T-helper 17 cell (primary cell): ENCODE results near the gene CCT3. TPM values are rescaled to one million over a fixed set of nuclear protein-coding genes. Genes with fewer than 3 reads are reported as not detected.
"Not testable (repeated sequence)": the region's sequence is repeated elsewhere in the genome, so short reads cannot be mapped to it uniquely, and the experiment has no call there.

Experiments
- ATAC-seq: fragments of 150-1000 bp; cut with Tn5 transposase; 2 replicates; pipeline ENCODE4 v1.10.0; 2021; ENCODE audit warnings: mild to moderate bottlenecking, moderate library complexity
- DNase-seq, 3 donors: peaks; one replicate each; pipeline versions ENCODE4 v3.0.0 to v3.0.0-alpha.2; 2020 to 2021
- H3K9me3 ChIP-seq: one replicate; pipeline ENCODE4 v1.7.0; 2013; ENCODE audit warnings: low read length, mild to moderate bottlenecking; ENCODE audit not compliant: control insufficient read depth, poor library complexity, severe bottlenecking
- H3K27ac Mint-ChIP-seq: one replicate; pipeline ENCODE4 v1.8.0; 2022; ENCODE audit warnings: mild to moderate bottlenecking, moderate library complexity, mixed read lengths
- H3K27me3 Mint-ChIP-seq: one replicate; pipeline ENCODE4 v1.8.0; 2022; ENCODE audit warnings: mixed read lengths
- H3K36me3 Mint-ChIP-seq: one replicate; pipeline ENCODE4 v1.8.0; 2022; ENCODE audit warnings: low read depth, mixed read lengths
- H3K4me1 Mint-ChIP-seq: one replicate; pipeline ENCODE4 v1.8.0; 2022; ENCODE audit warnings: mild to moderate bottlenecking, mixed read lengths
- H3K4me3 Mint-ChIP-seq: one replicate; pipeline ENCODE4 v1.8.0; 2022; ENCODE audit warnings: mild to moderate bottlenecking, moderate library complexity, mixed read lengths
- total RNA-seq, 4 donors: library from RNA in 2 of 4; stranded (reverse) in 2 of 4; gene quantifications; one replicate each; pipeline ENCODE4 v1.2.3 and lab custom pipeline; 2022 to 2026

Gene CCT3
- total RNA-seq, 2 donors from 2014 or later, result 75.3 to 77.6 TPM

DNA sequence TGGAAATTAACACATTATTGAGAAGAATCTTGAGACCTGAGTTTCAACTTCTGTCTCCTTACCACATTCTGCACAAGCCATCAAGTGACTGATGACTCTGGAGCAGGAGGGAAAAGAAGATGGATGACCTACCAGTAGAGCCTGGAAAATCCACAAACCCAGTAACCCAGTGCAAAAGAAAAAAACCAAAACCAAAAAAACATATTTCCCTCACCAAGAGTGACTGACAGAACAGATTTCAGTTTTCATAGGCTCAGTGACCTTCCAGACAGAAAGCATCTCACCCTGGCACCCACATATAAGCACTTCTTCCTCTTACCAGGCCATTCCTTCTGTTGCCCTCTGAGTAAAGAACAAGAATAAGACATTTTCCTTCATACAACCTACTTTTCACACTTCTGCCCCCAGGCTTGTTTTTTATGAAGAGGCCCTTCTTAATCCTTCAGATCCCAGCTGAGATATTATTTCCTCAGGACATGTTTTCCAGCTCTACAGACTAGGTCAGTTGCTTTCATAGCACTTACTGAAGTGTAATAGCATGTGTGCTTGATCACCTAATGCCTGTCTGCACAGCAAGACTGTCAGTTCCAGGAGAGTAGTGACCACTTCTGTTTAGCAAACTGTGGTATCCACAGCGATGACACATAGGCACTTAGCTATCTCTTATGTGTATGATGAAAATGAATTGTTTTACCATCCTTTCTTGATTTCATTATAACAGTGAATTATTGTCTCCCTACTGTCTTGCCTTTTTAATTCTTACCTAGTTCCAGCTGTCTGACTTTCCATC is 4.3 kb upstream of the CCT3 start:
- no peak for ATAC-seq
- H3K4me1 Mint-ChIP-seq, result peaks cover 4% of the 10 kb centered on the region
- H3K9me3 ChIP-seq, result no peaks in the 10 kb centered on the region
- H3K4me3 Mint-ChIP-seq, result no peak overlapping the region
- DNase-seq, result no peak
- peaks cover 2% of the 10 kb centered on the region for H3K36me3 Mint-ChIP-seq
- H3K27ac Mint-ChIP-seq, result no peak overlapping the region
- peaks cover 30% of the 10 kb centered on the region for H3K27me3 Mint-ChIP-seq

DNA sequence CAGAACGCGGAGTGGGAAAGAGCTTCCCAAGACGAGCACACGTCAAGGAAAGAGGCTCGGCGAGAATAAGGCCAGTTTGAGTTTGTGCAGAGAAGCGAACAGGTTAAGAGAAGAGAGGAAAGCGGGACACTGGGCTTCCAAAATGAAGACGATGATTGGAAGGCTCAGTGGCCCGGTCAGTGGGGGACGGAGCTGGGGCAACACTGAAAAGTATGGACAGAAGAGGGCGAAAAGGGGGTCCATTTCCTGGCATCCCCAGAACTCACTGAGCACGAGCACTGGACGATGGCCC is 258 bp downstream of the CCT3 start:
- Mint-ChIP-seq H3K4me1 (peaks cover 22% of the 10 kb centered on the region), H3K36me3 (peaks cover 2% of the 10 kb centered on the region), H3K4me3 (peak overlapping the region; percentile 97), H3K27me3 (peaks cover 1% of the 10 kb centered on the region), H3K27ac (peak overlapping the region; percentile 96)
- no peaks in the 10 kb centered on the region for H3K9me3 ChIP-seq
- DNase-seq (no peak), ATAC-seq (no peak)

DNA sequence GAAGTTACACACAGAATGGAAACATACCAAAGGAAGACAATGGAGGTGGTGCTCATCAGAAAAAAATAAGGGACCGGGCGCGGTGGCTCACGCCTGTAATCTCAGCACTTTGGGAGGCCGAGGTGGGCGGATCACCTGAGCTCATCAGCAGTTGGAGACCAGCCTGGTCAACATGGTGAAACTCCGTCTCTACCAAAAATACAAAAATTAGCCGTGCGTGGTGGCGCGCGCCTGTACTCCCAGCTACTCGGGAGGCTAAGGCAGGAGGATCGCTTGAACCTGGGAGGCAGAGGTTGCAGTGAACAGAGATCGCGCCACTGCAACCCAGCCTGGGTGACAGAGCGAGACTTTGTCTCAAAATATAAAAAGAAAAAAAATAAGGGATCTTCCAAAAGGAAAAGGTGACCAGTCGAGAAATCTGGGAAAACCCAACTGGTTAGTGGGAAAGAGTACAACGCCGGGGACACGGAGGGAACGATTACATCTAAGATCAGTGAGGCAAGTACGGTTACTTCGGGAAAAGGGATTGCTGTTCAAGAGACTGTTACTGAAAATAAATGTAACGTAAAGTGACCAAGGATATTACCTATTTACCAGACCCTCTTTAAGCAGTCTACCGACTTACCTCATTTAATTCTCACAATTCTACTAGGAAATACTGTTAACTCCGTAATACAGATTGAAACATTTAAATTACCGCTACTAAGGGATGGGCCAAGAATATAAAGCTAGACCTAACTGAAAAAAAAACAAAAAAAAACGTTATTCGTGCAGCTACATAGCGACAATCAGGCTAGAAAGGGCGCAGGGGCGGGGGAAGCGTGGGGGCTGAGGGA is 822 bp downstream of the CCT3 start:
- DNase-seq, result no peak
- Mint-ChIP-seq H3K36me3 (no peaks in the 10 kb centered on the region), H3K27ac (peak overlapping the region; percentile 96), H3K4me1 (peaks cover 22% of the 10 kb centered on the region), H3K4me3 (peak overlapping the region; percentile 97), H3K27me3 (no peaks in the 10 kb centered on the region)
- H3K9me3 ChIP-seq, result no peaks in the 10 kb centered on the region
- ATAC-seq, result no peak

DNA sequence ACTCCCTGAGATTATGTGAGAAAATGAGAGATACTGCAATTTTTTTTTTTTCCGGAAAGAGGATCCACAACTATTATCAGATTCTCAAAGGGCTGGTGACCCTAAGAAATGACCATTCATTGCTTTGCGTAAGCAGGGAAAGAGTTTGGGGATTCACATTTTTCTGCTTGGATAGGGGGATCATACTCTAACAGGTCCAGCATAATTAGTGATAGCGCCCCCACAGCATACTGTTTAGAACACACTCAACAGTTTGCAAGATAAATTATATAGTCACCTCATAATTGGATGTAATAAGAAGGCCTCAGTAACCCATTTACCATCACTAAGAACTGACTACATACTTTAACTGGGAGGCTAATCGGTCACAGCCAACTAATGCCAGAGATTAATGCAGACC is 1.9 kb downstream of the CCT3 start:
- H3K9me3 ChIP-seq, result no peaks in the 10 kb centered on the region
- ATAC-seq (no peak), DNase-seq (no peak)
- peak overlapping the region; percentile 96 for H3K27ac Mint-ChIP-seq
- peak overlapping the region; percentile 97 for H3K4me3 Mint-ChIP-seq
- no peaks in the 10 kb centered on the region for H3K36me3 Mint-ChIP-seq
- no peaks in the 10 kb centered on the region for H3K27me3 Mint-ChIP-seq
- H3K4me1 Mint-ChIP-seq, result peaks cover 22% of the 10 kb centered on the region

DNA sequence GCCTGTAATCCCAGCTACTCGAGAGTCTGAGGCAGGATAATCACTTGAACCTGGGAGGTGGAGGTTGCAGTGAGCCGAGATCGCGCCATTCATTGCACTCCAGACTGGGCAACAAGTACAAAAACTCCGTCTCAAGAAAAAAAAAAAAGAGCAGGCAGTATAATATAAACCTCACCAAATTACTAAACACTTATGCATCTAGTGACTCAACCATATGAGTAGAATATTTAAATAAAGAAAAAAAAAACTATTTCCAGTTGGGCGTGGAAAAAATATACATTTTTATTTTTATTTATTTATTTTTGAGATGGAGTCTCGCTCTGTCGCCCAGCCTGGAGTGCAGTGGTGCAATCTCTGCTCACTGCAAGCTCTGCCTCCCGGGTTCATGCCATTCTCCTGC is 14.9 kb downstream of the CCT3 start:
- H3K36me3 Mint-ChIP-seq, DNase-seq, H3K9me3 ChIP-seq, H3K4me1 Mint-ChIP-seq, H3K4me3 Mint-ChIP-seq, H3K27me3 Mint-ChIP-seq, ATAC-seq, H3K27ac Mint-ChIP-seq: not testable (repeated sequence)

DNA sequence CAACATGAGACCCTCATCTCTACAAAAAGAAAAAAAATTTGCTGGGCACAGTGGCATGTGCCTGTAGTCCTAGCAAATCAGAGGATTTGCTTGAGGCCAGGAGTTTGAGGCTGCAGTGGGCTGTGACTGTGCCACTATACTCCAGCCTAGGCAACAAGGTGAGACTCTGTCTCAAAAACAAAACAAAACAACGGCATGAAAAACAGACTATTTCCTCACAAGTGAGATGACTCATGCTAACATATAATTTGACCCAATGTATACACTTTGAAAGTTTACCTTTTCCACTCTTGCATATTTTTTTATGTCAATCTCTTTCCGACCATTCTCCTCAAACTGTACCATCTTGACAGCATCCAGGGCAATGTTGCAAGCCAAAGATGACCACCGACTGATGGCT is 17.5 kb downstream of the CCT3 start:
- no peak for DNase-seq
- Mint-ChIP-seq H3K27ac (no peak overlapping the region), H3K27me3 (no peaks in the 10 kb centered on the region), H3K4me3 (no peak overlapping the region), H3K4me1 (peaks cover 2% of the 10 kb centered on the region), H3K36me3 (no peaks in the 10 kb centered on the region)
- no peaks in the 10 kb centered on the region for H3K9me3 ChIP-seq
- no peak for ATAC-seq

DNA sequence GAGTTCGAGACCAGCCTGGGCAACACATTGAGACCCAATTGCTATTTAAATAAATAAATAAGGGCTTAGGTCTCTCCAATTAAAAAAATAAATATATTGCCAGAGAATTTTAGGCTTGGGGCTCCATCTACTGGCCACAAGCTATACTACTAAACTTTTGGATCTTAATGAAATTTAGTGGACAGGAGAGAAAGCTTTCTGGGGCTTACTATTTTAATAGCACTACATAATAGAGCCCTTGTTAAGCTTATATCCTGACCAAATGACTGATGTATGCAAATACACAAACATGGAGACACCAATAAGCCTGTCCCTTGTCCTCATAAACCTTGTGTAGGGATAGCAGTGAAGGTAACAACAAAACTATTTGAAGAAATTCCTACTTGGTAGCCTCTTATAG is 18.4 kb downstream of the CCT3 start:
- Mint-ChIP-seq H3K27ac (no peak overlapping the region), H3K36me3 (peaks cover 3% of the 10 kb centered on the region), H3K27me3 (no peaks in the 10 kb centered on the region), H3K4me1 (peaks cover 2% of the 10 kb centered on the region), H3K4me3 (no peak overlapping the region)
- no peaks in the 10 kb centered on the region for H3K9me3 ChIP-seq
- ATAC-seq, result no peak
- peak in 1 of 3 donors; percentile 15 for DNase-seq

DNA sequence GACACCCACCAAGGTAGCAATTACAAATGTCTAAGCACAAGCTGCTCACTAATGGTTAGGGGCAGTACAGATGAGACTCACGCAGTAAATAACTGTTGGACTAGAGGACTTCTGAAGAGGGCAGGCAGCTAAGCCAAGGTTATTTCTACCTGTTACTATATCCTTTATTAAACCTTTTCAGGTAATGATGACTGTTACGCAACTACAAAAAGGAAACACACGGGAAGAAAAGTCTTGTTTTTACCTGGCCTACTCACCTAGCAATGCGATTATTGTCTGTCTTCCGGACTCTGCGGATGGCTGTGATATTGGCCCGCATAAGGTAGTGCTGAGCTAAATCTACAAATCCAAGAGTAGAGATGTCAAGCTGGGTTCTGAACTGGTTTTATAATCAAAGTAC is 21.2 kb downstream of the CCT3 start:
- Mint-ChIP-seq H3K4me3 (no peak overlapping the region), H3K27ac (no peak overlapping the region), H3K27me3 (no peaks in the 10 kb centered on the region), H3K36me3 (peaks cover 9% of the 10 kb centered on the region), H3K4me1 (peaks cover 2% of the 10 kb centered on the region)
- no peak for DNase-seq
- H3K9me3 ChIP-seq, result no peaks in the 10 kb centered on the region
- ATAC-seq, result no peak

DNA sequence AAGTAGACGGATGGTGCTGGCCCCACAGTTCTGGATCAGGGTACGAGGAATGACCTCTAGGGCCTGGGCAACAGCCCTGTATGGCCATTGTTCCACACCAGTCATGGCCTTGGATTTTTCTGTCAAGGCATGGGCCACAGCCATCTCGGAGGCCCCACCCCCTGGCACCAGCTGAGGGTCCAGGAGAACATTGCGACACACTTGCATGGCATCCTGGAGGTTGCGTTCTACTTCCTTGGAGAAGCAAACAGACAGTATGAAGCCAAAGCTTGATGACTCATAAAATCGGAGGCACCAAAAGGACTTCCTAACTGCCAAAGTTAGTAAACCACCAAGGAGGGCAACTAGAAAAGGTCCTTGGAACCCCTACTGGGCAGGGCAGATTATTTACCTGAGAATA is 27.1 kb downstream of the CCT3 start:
- H3K27ac Mint-ChIP-seq, result no peak overlapping the region

DNA sequence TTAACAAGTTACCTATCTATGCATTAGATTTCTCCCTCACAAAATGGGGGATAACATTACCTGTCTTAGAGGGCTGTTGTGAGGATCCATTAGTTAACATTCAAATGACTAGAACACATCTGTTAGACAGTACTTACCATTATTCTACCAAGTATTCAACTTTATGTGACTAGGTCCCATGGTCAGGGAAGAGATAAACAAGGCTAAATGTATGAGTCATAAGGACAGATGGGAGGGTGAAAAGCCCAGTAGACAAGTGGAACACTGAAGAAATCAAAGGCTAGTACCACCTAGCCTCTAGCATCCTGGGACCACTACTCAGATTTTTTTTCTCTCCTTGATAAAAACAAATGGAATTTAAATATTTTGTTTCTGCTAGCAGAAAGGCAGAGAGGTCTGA is 30.0 kb downstream of the CCT3 start:
- peaks cover 3% of the 10 kb centered on the region for H3K36me3 Mint-ChIP-seq
- no peaks in the 10 kb centered on the region for H3K9me3 ChIP-seq
- H3K27me3 Mint-ChIP-seq, result no peaks in the 10 kb centered on the region
- ATAC-seq, result no peak
- H3K4me3 Mint-ChIP-seq, result no peak overlapping the region
- no peak overlapping the region for H3K27ac Mint-ChIP-seq
- no peaks in the 10 kb centered on the region for H3K4me1 Mint-ChIP-seq
- DNase-seq, result no peak

More for the DNA sequence above, 27.1 kb downstream of the CCT3 start:
- H3K36me3 Mint-ChIP-seq, result peaks cover 12% of the 10 kb centered on the region
- DNase-seq (no peak), ATAC-seq (no peak)
- no peaks in the 10 kb centered on the region for H3K27me3 Mint-ChIP-seq
- no peaks in the 10 kb centered on the region for H3K4me1 Mint-ChIP-seq
- H3K9me3 ChIP-seq, result no peaks in the 10 kb centered on the region
- H3K4me3 Mint-ChIP-seq, result no peak overlapping the region

DNA sequence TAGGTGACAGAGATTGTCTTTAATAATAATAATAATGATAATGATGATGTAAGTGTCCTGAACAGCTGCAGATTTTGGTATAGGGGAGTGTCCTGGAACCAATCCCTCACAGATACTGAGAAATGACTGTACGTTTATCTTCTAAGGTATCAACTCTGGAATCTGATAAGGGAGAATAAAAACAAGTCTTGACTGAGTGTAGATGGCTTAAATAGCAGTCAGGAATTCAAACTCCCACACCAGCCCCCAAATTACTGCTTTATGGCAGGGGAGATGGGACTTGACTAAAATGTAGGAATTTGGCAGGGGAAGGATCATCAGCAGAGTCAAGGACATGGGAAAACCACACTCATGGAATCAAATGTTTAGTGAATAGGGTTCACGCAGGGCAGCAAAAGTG is 32.9 kb downstream of the CCT3 start:
- DNase-seq (no peak), ATAC-seq (no peak)
- no peaks in the 10 kb centered on the region for H3K9me3 ChIP-seq
- no peak overlapping the region for H3K27ac Mint-ChIP-seq
- no peaks in the 10 kb centered on the region for H3K4me1 Mint-ChIP-seq
- H3K4me3 Mint-ChIP-seq, result no peak overlapping the region
- no peaks in the 10 kb centered on the region for H3K36me3 Mint-ChIP-seq
- no peaks in the 10 kb centered on the region for H3K27me3 Mint-ChIP-seq

DNA sequence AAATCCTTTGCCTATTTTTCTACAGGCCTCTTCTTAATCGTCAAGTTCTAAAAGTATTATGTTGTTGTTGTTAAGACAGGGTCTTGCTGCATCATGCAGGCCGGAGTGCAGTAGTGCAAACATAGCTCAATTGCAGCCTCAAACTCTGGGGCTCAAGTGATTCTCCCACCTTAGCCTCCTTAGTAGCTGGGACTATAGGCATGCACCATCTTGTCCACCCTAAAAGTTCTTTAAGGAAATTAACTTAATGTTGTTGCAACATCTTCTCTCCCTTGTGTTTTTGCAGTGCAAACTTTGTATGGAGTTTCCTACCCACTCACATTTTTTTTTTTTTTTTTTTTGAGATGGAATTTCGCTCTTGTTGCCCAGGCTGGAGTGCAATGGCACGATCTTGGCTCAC is 34.9 kb downstream of the CCT3 start:
- H3K27me3 Mint-ChIP-seq, result no peaks in the 10 kb centered on the region
- no peaks in the 10 kb centered on the region for H3K4me1 Mint-ChIP-seq
- ATAC-seq, result no peak
- no peak overlapping the region for H3K27ac Mint-ChIP-seq
- H3K4me3 Mint-ChIP-seq, result no peak overlapping the region
- H3K36me3 Mint-ChIP-seq, result no peaks in the 10 kb centered on the region
- no peaks in the 10 kb centered on the region for H3K9me3 ChIP-seq
- no peak for DNase-seq

DNA sequence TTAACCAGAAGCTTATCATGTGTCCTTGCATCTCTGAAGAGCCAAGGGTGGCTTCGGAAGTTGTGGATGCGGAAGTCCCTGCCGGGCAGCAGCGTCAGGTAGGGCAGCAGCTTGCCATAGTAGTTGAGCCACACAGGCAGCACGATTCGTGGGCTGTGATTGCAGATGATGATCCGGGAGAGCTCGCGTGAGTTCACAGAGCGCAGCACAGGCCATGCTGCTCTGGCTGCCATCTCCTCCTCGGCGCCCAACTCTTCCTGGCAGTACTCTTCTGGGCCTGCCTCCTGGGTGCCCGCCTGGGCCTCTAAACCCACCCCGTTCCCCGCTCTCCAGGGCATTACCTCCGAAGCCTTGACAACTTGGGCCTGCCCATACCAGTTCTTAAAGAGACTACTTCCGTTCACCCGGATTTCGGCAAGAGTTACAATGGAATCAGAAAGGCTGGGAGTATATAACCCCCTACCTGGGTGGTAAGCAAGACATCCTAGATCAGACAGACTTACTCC is 39.2 kb downstream of the CCT3 start, which contains the start of gene VHLL:
Gene VHLL, minus strand, starts transcription at position 456 of the 506 bp plus-strand sequence. Its CDS starts 118 bp downstream, at position 338.
- no peaks in the 10 kb centered on the region for H3K9me3 ChIP-seq
- Mint-ChIP-seq H3K27me3 (no peaks in the 10 kb centered on the region), H3K4me1 (peaks cover 10% of the 10 kb centered on the region), H3K27ac (no peak within 1 kb of the TSS), H3K36me3 (no peaks in the 10 kb centered on the region), H3K4me3 (no peak within 1 kb of the TSS)
- DNase-seq (no peak), ATAC-seq (no peak)
